ENCODE measurements around the gene MRPL10. TPM values are rescaled to one million over a fixed set of nuclear protein-coding genes. Genes with fewer than 3 reads are reported as not detected.

Gene MRPL10
- total and polyA plus RNA-seq, 10 donors = 24.4 to 46.1 (median 34.2) TPM

GRCh38 chr17:47781397-47781796 lies 49.9 kb downstream of the MRPL10 start:
- H3K27ac ChIP-seq = no peak overlapping the region
- TF ChIP-seq POLR2AphosphoS5 (IDR thresholded peaks at IDR 0.05) (no peak), POLR2A (IDR thresholded peaks at IDR 0.05) (no peak), CTCF (IDR thresholded peaks at IDR 0.05 in 8 of 11, conservative IDR thresholded peaks at IDR 0.05 in 3 of 11) (no peak)
- no peak overlapping the region for H3K4me3 ChIP-seq
- intact Hi-C loops (cut with DNase I; ENCODE audit: low total_unique reads) = no loop called here
- WGBS, 5 donors = 64 to 69% (median 66%) methylated on average over 5 of the region's 5 CpGs
- no peak for DNase-seq
- no peaks in the 10 kb centered on the region for H3K36me3 ChIP-seq
- peaks cover 0 to 4% (median 0%) of the 10 kb centered on the region in 6 donors for H3K4me1 ChIP-seq
- peaks cover 0 to 77% (median 11%) of the 10 kb centered on the region in 7 donors for H3K27me3 ChIP-seq (replicated peaks in 1 of 7)
- H3K9me3 ChIP-seq = no peaks in the 10 kb centered on the region

GRCh38 chr17:47778184-47778635 lies 53.1 kb downstream of the MRPL10 start:
- H3K27ac ChIP-seq = no peak overlapping the region
- intact Hi-C loops (cut with DNase I; ENCODE audit: low total_unique reads) = no loop called here
- no peak overlapping the region for H3K4me3 ChIP-seq
- no peak for TF ChIP-seq POLR2AphosphoS5 (IDR thresholded peaks at IDR 0.05)
- no peak for TF ChIP-seq CTCF (IDR thresholded peaks at IDR 0.05 in 8 of 11, conservative IDR thresholded peaks at IDR 0.05 in 3 of 11)
- TF ChIP-seq POLR2A (IDR thresholded peaks at IDR 0.05) = no peak
- peaks cover 0 to 4% (median 0%) of the 10 kb centered on the region in 6 donors for H3K4me1 ChIP-seq
- no peaks in the 10 kb centered on the region for H3K9me3 ChIP-seq
- peaks cover 0 to 78% (median 24%) of the 10 kb centered on the region in 7 donors for H3K27me3 ChIP-seq (replicated peaks in 1 of 7)
- H3K36me3 ChIP-seq = no peaks in the 10 kb centered on the region
- WGBS, 5 donors = 24 to 43% (median 32%) methylated on average over 14 to 45 of the region's 45 CpGs
- no peak for DNase-seq

- H3K27me3 ChIP-seq (replicated peaks in 1 of 7) = peaks cover 0 to 78% (median 24%) of the 10 kb centered on the region in 7 donors
These were observed 54.8 kb downstream of the MRPL10 start for GRCh38 chr17:47776330-47777197.

More at GRCh38 chr17:47776330-47777197, 54.8 kb downstream of the MRPL10 start:
- 36 to 51% (median 46%) methylated on average over 14 of the region's 14 CpGs for WGBS, 5 donors
- H3K4me1 ChIP-seq = peaks cover 0 to 4% (median 0%) of the 10 kb centered on the region in 6 donors
- DNase-seq = no peak
- no peak overlapping the region for H3K27ac ChIP-seq
- H3K36me3 ChIP-seq = no peaks in the 10 kb centered on the region
- peaks cover 0 to 7% (median 5%) of the 10 kb centered on the region in 8 donors for H3K9me3 ChIP-seq
- H3K4me3 ChIP-seq = no peak overlapping the region
- no peak for TF ChIP-seq POLR2AphosphoS5 (IDR thresholded peaks at IDR 0.05)
- TF ChIP-seq CTCF (IDR thresholded peaks at IDR 0.05 in 8 of 11, conservative IDR thresholded peaks at IDR 0.05 in 3 of 11) = peak; percentile 59 to 77 (median 73)
- intact Hi-C loops (cut with DNase I; ENCODE audit: low total_unique reads) = no loop called here
